Calu3 (cell line): Measurements from ENCODE around the gene CPNE5. TPM values are rescaled to one million over a fixed set of nuclear protein-coding genes. Genes with fewer than 3 reads are reported as not detected.

ENCODE experiments used
- BruUV-seq: library from RNA; stranded (reverse); fragments of 400-500 nt; replicated peaks from 2 replicates; lab custom pipeline; 2021; lab: Mats Ljungman, UMichigan
- CTCF ChIA-PET: fragments of 300-600 bp; sonication (Branson Sonifier 250); formaldehyde crosslinking; loops from one replicate; lab custom pipeline; 2022; ENCODE audit warnings: antibody characterized with exemption; lab: Charles Lee
- DNase-seq: peaks from one replicate; pipeline ENCODE4 v3.0.0; 2022
- H3K27ac Mint-ChIP-seq: one replicate; pipeline ENCODE4 v1.8.0; 2022; ENCODE audit warnings: mixed read lengths; ENCODE audit not compliant: unreplicated experiment
- H3K27me3 Mint-ChIP-seq: one replicate; pipeline ENCODE4 v1.8.0; 2022; ENCODE audit warnings: mixed read lengths; ENCODE audit not compliant: unreplicated experiment
- H3K36me3 Mint-ChIP-seq: one replicate; pipeline ENCODE4 v1.8.0; 2022; ENCODE audit warnings: mild to moderate bottlenecking, moderate library complexity, mixed read lengths; ENCODE audit not compliant: insufficient read depth, unreplicated experiment
- H3K4me1 Mint-ChIP-seq: one replicate; pipeline ENCODE4 v1.8.0; 2022; ENCODE audit warnings: mild to moderate bottlenecking, low read depth, mixed read lengths; ENCODE audit not compliant: unreplicated experiment
- H3K4me3 Mint-ChIP-seq: one replicate; pipeline ENCODE4 v1.8.0; 2022; ENCODE audit warnings: mild to moderate bottlenecking, low read depth, moderate library complexity, mixed read lengths; ENCODE audit not compliant: unreplicated experiment
- H3K9me3 Mint-ChIP-seq: one replicate; pipeline ENCODE4 v1.8.0; 2022; ENCODE audit warnings: low read depth, mixed read lengths; ENCODE audit not compliant: unreplicated experiment
- intact Hi-C: fragments of 100-400 bp; cut with micrococcal nuclease; formaldehyde crosslinking; loops from one replicate; pipeline ENCODE4 v1.10.0; 2022; ENCODE audit not compliant: unreplicated experiment
- total RNA-seq: library from RNA; stranded (reverse); gene quantifications from 2 replicates; pipeline ENCODE4 v1.2.3, GENCODE V29; 2022
- TF ChIP-seq, protein P1 (sequence below): fragments of 200-600 bp; IDR thresholded peaks from one replicate; pipeline ENCODE4 v1.8.0; 2022; ENCODE audit warnings: antibody characterized with exemption; ENCODE audit not compliant: unreplicated experiment

Gene CPNE5
- total RNA-seq, 1 experiment from 2014 or later: not detected

DNA sequence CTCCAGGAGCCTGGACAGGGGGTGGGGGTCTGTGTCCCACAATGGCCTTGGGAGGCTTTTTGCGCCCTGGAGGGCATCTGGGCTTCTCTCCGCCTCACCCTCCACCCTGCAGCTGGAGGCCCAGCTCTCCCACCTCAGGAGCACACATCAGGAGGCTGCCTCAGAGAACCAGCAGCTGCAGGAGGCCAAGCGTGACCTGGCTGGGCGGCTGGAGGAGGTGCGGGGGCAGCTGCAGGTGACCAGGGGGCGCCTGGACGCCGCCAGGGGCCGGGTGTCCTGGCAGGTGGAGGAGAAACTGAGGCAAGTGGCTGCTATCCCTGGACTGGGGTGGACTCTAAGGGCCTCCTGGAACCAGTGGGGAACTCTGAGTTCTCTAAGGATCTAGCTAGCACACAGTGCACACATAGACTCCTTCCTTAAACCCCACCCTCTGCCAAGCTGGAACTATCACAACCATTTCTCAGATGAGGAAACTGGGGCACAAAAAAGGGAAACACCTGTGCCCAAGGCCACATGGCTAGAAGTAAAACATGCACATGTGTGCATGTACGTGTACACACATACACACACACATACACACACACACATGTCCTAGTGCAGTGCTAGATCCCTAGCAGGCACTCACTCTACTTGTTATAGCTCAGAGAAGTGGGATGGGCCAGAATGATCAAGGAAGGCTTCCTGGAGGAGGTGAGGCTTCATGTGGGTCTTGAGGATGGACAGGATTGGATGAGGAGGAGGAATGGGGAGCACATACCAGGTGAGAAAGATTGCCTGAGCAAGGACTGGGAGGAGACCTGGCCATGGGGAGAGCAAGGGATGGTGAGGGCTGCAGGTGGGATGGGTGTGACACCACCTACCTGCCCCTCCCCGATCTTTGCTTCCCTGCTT, 118.7 kb downstream of the CPNE5 start:
- no peak overlapping the region for H3K4me3 Mint-ChIP-seq
- peaks cover 23% of the 10 kb centered on the region for H3K27me3 Mint-ChIP-seq
- DNase-seq: no peak
- H3K27ac Mint-ChIP-seq: no peak overlapping the region
- H3K36me3 Mint-ChIP-seq: no peaks in the 10 kb centered on the region
- CTCF ChIA-PET: interaction anchor here (0.6 to 0.8 kb wide), 3 partner anchors 19 to 581 kb away, joined by 3 to 4 read pairs (median 3); no protein-coding TSS in a partner anchor
- H3K9me3 Mint-ChIP-seq: no peaks in the 10 kb centered on the region
- TF ChIP-seq, protein P1, sequence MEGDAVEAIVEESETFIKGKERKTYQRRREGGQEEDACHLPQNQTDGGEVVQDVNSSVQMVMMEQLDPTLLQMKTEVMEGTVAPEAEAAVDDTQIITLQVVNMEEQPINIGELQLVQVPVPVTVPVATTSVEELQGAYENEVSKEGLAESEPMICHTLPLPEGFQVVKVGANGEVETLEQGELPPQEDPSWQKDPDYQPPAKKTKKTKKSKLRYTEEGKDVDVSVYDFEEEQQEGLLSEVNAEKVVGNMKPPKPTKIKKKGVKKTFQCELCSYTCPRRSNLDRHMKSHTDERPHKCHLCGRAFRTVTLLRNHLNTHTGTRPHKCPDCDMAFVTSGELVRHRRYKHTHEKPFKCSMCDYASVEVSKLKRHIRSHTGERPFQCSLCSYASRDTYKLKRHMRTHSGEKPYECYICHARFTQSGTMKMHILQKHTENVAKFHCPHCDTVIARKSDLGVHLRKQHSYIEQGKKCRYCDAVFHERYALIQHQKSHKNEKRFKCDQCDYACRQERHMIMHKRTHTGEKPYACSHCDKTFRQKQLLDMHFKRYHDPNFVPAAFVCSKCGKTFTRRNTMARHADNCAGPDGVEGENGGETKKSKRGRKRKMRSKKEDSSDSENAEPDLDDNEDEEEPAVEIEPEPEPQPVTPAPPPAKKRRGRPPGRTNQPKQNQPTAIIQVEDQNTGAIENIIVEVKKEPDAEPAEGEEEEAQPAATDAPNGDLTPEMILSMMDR: no peak
- BruUV-seq: no TSS peak
- H3K4me1 Mint-ChIP-seq: peaks cover 11% of the 10 kb centered on the region
- intact Hi-C loops: no loop called here

DNA sequence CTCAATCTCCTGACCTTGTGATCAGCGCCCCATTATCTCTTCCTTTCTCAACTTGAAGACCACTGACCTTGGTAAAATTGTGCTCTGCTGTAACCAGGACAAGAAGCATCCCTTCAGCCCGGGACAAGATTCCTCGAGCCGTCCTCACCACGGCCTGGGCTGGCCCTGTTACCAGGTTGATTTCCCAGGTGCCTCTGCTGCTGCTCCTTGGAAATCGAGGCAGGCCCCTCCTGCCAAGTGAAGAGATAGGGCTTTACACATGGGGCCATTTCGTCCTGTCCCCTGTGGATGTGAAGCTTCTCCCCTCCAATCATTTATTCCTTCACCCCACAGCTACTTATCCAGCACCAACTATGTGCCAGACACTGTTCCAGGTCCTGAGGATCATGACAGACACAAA, 120.1 kb downstream of the CPNE5 start:
- H3K27me3 Mint-ChIP-seq: peaks cover 23% of the 10 kb centered on the region
- no peak overlapping the region for H3K27ac Mint-ChIP-seq
- intact Hi-C loops: no loop called here
- DNase-seq: no peak
- no peaks in the 10 kb centered on the region for H3K36me3 Mint-ChIP-seq
- H3K4me3 Mint-ChIP-seq: no peak overlapping the region
- H3K4me1 Mint-ChIP-seq: peaks cover under 1% of the 10 kb centered on the region
- TF ChIP-seq, protein P1: no peak
- H3K9me3 Mint-ChIP-seq: no peaks in the 10 kb centered on the region
- CTCF ChIA-PET: no interaction called here
- no TSS peak for BruUV-seq

DNA sequence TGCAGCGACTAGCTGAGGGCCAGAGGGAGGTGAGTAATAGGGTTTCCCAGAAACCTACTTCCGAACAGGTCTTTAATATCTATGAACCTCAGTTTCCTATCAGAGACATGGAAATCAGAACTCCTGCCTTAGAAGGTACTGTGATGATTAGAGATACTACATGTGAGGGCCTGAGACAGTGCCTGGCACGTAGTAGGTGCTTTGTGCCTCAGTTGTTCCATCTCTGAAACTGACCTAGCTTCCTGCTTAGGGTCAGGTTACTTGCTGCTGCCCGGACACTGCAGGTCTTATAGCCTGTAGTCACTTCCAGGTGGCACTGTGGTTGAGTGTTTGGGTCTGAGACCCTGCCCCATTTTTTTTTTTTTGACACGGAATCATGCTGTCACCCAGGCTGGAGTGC, 120.7 kb downstream of the CPNE5 start:
- H3K36me3 Mint-ChIP-seq: no peaks in the 10 kb centered on the region
- no peaks in the 10 kb centered on the region for H3K9me3 Mint-ChIP-seq
- intact Hi-C loops: no loop called here
- no peak for DNase-seq
- BruUV-seq: no TSS peak
- peaks cover 23% of the 10 kb centered on the region for H3K27me3 Mint-ChIP-seq
- TF ChIP-seq, protein P1: no peak
- H3K27ac Mint-ChIP-seq: no peak overlapping the region
- H3K4me3 Mint-ChIP-seq: no peak overlapping the region
- H3K4me1 Mint-ChIP-seq: no peaks in the 10 kb centered on the region
- CTCF ChIA-PET: no interaction called here

DNA sequence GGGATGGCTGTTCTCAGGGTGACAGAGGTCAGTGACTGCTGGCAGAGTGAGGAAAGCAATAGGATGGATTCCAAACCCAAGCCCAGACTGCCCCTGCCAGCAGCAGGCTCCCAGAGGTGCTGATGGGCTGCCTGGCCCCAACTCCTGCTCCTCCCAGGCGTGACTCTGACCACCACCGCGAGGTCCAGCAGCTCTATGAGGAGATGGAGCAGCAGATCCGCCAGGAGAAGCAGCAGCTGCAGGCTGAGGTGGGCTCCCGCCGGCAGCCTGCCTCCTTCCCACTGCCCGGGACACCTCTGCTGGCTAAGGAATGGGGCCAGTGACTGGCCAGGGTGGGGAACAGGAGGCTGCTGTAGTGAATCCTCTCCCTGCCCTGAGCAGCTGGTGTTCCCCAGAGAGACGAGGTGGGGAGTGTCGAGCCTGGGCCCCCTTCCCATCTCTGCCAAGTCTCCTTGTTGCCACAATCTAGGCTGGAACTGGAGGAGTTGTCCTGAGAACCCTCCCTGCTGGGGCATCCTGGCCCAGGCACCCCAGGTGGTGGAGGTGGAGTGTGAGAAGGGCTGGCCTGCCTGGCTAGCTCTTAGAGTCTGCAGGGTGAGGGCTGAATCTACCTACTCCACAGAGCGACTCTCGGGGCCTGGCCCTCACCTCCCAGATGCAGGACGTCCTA, 121.2 kb downstream of the CPNE5 start:
- TF ChIP-seq, protein P1: no peak
- intact Hi-C loops: no loop called here
- no peak overlapping the region for H3K4me3 Mint-ChIP-seq
- H3K27ac Mint-ChIP-seq: no peak overlapping the region
- no peaks in the 10 kb centered on the region for H3K36me3 Mint-ChIP-seq
- H3K4me1 Mint-ChIP-seq: no peaks in the 10 kb centered on the region
- H3K9me3 Mint-ChIP-seq: no peaks in the 10 kb centered on the region
- BruUV-seq: no TSS peak
- DNase-seq: no peak
- CTCF ChIA-PET: no interaction called here
- peaks cover 23% of the 10 kb centered on the region for H3K27me3 Mint-ChIP-seq
